Measurements from ENCODE around the gene POLR1E.

GRCh38 chr9:37542488-37542887 is 56.7 kb downstream of the POLR1E start:
- no peak for TF ChIP-seq CTCF (IDR thresholded peaks at IDR 0.05; ENCODE audit: borderline replicate concordance, extremely low read depth, low read length, poor library complexity, severe bottlenecking)
- no peak for TF ChIP-seq EZH2 (IDR thresholded peaks at IDR 0.05; ENCODE audit: borderline replicate concordance, low read depth, low read length, severe bottlenecking)

Data from DND-41 (cell line).